ENCODE measurements around the gene CCDC57. TPM values are rescaled to one million over a fixed set of nuclear protein-coding genes. Genes with fewer than 3 reads are reported as not detected.

The CCDC57 gene
- total RNA-seq, 4 donors from 2014 or later = 8.8 to 31.5 (median 17.1) TPM

GRCh38 chr17:82225368-82226029, 12.9 kb upstream of the CCDC57 start:
- TF ChIP-seq CTCF (IDR thresholded peaks at IDR 0.05; ENCODE audit: low read depth) = no peak

GRCh38 chr17:82224666-82225065, 12.0 kb upstream of the CCDC57 start:
- no peak for TF ChIP-seq CTCF (IDR thresholded peaks at IDR 0.05; ENCODE audit: low read depth)

- TF ChIP-seq CTCF (IDR thresholded peaks at IDR 0.05; ENCODE audit: low read depth) = no peak
Measured at GRCh38 chr17:82223517-82223916, 10.9 kb upstream of the CCDC57 start.

- no peak for TF ChIP-seq CTCF (IDR thresholded peaks at IDR 0.05; ENCODE audit: low read depth)
Measured at GRCh38 chr17:82222816-82223215, 10.2 kb upstream of the CCDC57 start.

- no peak for TF ChIP-seq CTCF (IDR thresholded peaks at IDR 0.05; ENCODE audit: low read depth)
Measured at GRCh38 chr17:82221341-82221902, 8.8 kb upstream of the CCDC57 start.

- no peak for TF ChIP-seq CTCF (IDR thresholded peaks at IDR 0.05; ENCODE audit: low read depth)
Measured at GRCh38 chr17:82219753-82220709, 7.4 kb upstream of the CCDC57 start.

- no peak for TF ChIP-seq CTCF (IDR thresholded peaks at IDR 0.05; ENCODE audit: low read depth)
Measured at GRCh38 chr17:82219083-82219482, 6.4 kb upstream of the CCDC57 start.
